Sigmoid colon (tissue), 7 donors: ENCODE measurements around the gene APOF. TPM values are rescaled to one million over a fixed set of nuclear protein-coding genes. Genes with fewer than 3 reads are reported as not detected.
"Not testable (repeated sequence)": the region's sequence is repeated elsewhere in the genome, so short reads cannot be mapped to it uniquely, and the experiment has no call there.

Source experiments
- DNase-seq: peaks from one replicate; pipeline ENCODE4 v3.0.0-alpha.2; 2019
- H3K27ac ChIP-seq, 4 donors: fragments of 200-600 bp; sonication (generic); one replicate each; pipeline ENCODE4 v1.5.1; 2016 to 2019; ENCODE audit warnings: mild to moderate bottlenecking in 1 of 4
- H3K27me3 ChIP-seq, 3 donors: fragments of 200-600 bp; sonication (generic); one replicate each; pipeline ENCODE4 v1.5.1; 2019; ENCODE audit warnings: mild to moderate bottlenecking in 1 of 3
- H3K36me3 ChIP-seq, 4 donors: fragments of 200-600 bp; sonication (generic); one replicate each; pipeline ENCODE4 v1.5.1; 2016 to 2019
- H3K4me1 ChIP-seq, 4 donors: fragments of 200-600 bp; sonication (generic); one replicate each; pipeline ENCODE4 v1.5.1; 2017 to 2019
- H3K4me3 ChIP-seq, 4 donors: fragments of 200-600 bp; sonication (generic); one replicate each; pipeline ENCODE4 v1.5.1; 2017 to 2019; ENCODE audit warnings: mild to moderate bottlenecking in 2 of 4, moderate library complexity in 1 of 4
- H3K9me3 ChIP-seq, 4 donors: fragments of 200-600 bp in 3 of 4; sonication (generic) in 3 of 4; one replicate each; pipeline versions ENCODE4 v1.5.1 to v1.6.1; 2013 to 2019
- CTCF ChIP-seq, 4 experiments: fragments of 450-650 bp in 3 of 4; fragments of 200-600 bp in 1 of 4; IDR thresholded peaks; one replicate each; pipeline ENCODE4 v1.5.1; 2016 to 2019; ENCODE audit warnings: antibody characterized with exemption in 4 of 4, mild to moderate bottlenecking in 3 of 4, moderate library complexity in 2 of 4
- EP300 ChIP-seq, 4 donors: sonication (generic); formaldehyde crosslinking; IDR thresholded peaks; one replicate each; pipeline ENCODE4 v1.6.1; 2017; ENCODE audit warnings: antibody characterized with exemption in 4 of 4
- POLR2A ChIP-seq, 2 donors: fragments of 450-650 bp; IDR thresholded peaks; one replicate each; pipeline ENCODE4 v1.6.1; 2016; ENCODE audit warnings: antibody characterized with exemption in 2 of 2, mild to moderate bottlenecking in 2 of 2, moderate library complexity in 2 of 2
- POLR2AphosphoS5 ChIP-seq, 4 donors: sonication (generic); formaldehyde crosslinking; IDR thresholded peaks; one replicate each; pipeline ENCODE4 v1.6.1; 2017; ENCODE audit warnings: antibody characterized with exemption in 4 of 4
- WGBS, 2 donors: extraction: QIAGEN DNeasy Blood & Tissue Kit; methylation state at CpG; one replicate each; pipeline ENCODE4 v1.1.7; 2013; 5-methylcytosine and 5-hydroxymethylcytosine counted together
- intact Hi-C: fragments of 100-400 bp; cut with DNase I; formaldehyde crosslinking; loops from one replicate; pipeline ENCODE4 v1.15.1; 2023
- polyA plus RNA-seq, 3 donors: library from polyadenylated mRNA; stranded (reverse); fragments of 200-250 nt; gene quantifications; one replicate each; pipeline ENCODE4 v1.2.3, GENCODE V29; 2013
- total RNA-seq, 4 donors: library from RNA; depleted of rRNA; stranded (reverse); fragments of >200 nt; gene quantifications; one replicate each; pipeline ENCODE4 v1.1.0, GENCODE V29; 2016
- donor health status: healthy with polysubstance abuse.
- donor health status: Bipolar disorder and iron deficiency.
- donor health status: healthy.

The APOF gene
- total and polyA plus RNA-seq, 7 donors, result not detected

GRCh38 chr12:56330936-56331490 lies 31.6 kb downstream of the APOF start:
- H3K4me3 ChIP-seq, result no peak overlapping the region
- TF ChIP-seq POLR2A (IDR thresholded peaks at IDR 0.05) (no peak), CTCF (IDR thresholded peaks at IDR 0.05) (no peak), EP300 (IDR thresholded peaks at IDR 0.05) (no peak), POLR2AphosphoS5 (IDR thresholded peaks at IDR 0.05) (no peak)
- no peaks in the 10 kb centered on the region for H3K9me3 ChIP-seq
- peaks cover 3 to 31% (median 24%) of the 10 kb centered on the region in 4 donors for H3K36me3 ChIP-seq
- no peak for DNase-seq
- H3K4me1 ChIP-seq, result peaks cover 0 to 22% (median 12%) of the 10 kb centered on the region in 4 donors
- 94 to 95% methylated on average over 7 of the region's 7 CpGs for WGBS, 2 donors
- intact Hi-C loops, result loop anchor here (5.0 kb wide), 1 partner anchor 136 kb away; the partner anchor contains the start of gene SPRYD4
- H3K27ac ChIP-seq, result no peak overlapping the region
- H3K27me3 ChIP-seq, result no peaks in the 10 kb centered on the region

GRCh38 chr12:56326533-56326932 lies 36.1 kb downstream of the APOF start:
- Histone ChIP-seq H3K9me3 (no peaks in the 10 kb centered on the region), H3K27me3 (no peaks in the 10 kb centered on the region), H3K4me3 (no peak overlapping the region), H3K36me3 (peaks cover 17 to 75% (median 59%) of the 10 kb centered on the region in 4 donors), H3K4me1 (no peaks in the 10 kb centered on the region), H3K27ac (no peak overlapping the region)
- DNase-seq, result no peak
- 82 to 92% methylated on average over 6 of the region's 6 CpGs for WGBS, 2 donors
- intact Hi-C loops, result no loop called here
- no peak for TF ChIP-seq POLR2AphosphoS5 (IDR thresholded peaks at IDR 0.05)
- TF ChIP-seq CTCF (IDR thresholded peaks at IDR 0.05), result no peak
- no peak for TF ChIP-seq POLR2A (IDR thresholded peaks at IDR 0.05)
- no peak for TF ChIP-seq EP300 (IDR thresholded peaks at IDR 0.05)

GRCh38 chr12:56326126-56326525 lies 36.5 kb downstream of the APOF start:
- no peak for DNase-seq
- no peak overlapping the region for H3K27ac ChIP-seq
- H3K9me3 ChIP-seq, result no peaks in the 10 kb centered on the region
- H3K36me3 ChIP-seq, result peaks cover 17 to 78% (median 59%) of the 10 kb centered on the region in 4 donors
- H3K4me3 ChIP-seq, result no peak overlapping the region
- no peaks in the 10 kb centered on the region for H3K27me3 ChIP-seq
- intact Hi-C loops, result no loop called here
- no peaks in the 10 kb centered on the region for H3K4me1 ChIP-seq
- WGBS, 2 donors, result 96 to 98% methylated on average over 8 of the region's 8 CpGs
- no peak for TF ChIP-seq POLR2AphosphoS5 (IDR thresholded peaks at IDR 0.05)
- TF ChIP-seq POLR2A (IDR thresholded peaks at IDR 0.05), result no peak
- TF ChIP-seq EP300 (IDR thresholded peaks at IDR 0.05), result no peak
- no peak for TF ChIP-seq CTCF (IDR thresholded peaks at IDR 0.05)

- WGBS, 2 donors, result 93 to 95% methylated on average over 6 of the region's 6 CpGs
- Histone ChIP-seq H3K36me3 (peaks cover 17 to 91% (median 62%) of the 10 kb centered on the region in 4 donors), H3K4me1 (no peaks in the 10 kb centered on the region), H3K9me3 (no peaks in the 10 kb centered on the region), H3K27ac (no peak overlapping the region), H3K4me3 (no peak overlapping the region), H3K27me3 (no peaks in the 10 kb centered on the region)
- intact Hi-C loops, result no loop called here
- TF ChIP-seq CTCF (IDR thresholded peaks at IDR 0.05), result no peak
- no peak for TF ChIP-seq EP300 (IDR thresholded peaks at IDR 0.05)
- TF ChIP-seq POLR2AphosphoS5 (IDR thresholded peaks at IDR 0.05), result no peak
- no peak for TF ChIP-seq POLR2A (IDR thresholded peaks at IDR 0.05)
- no peak for DNase-seq
Observed at GRCh38 chr12:56324206-56324605, 38.5 kb downstream of the APOF start.

GRCh38 chr12:56321610-56322009 lies 41.0 kb downstream of the APOF start:
- WGBS, 2 donors, result 93 to 95% methylated on average over 8 of the region's 8 CpGs
- H3K4me3 ChIP-seq, DNase-seq, H3K27ac ChIP-seq, H3K27me3 ChIP-seq, H3K9me3 ChIP-seq, H3K4me1 ChIP-seq, intact Hi-C loops: not testable (repeated sequence)
- peaks cover 14 to 82% (median 46%) of the 10 kb centered on the region in 4 donors for H3K36me3 ChIP-seq
